HG03196 (cell line): ENCODE data around the gene NR2F6.
"Not testable (repeated sequence)": the region's sequence is repeated elsewhere in the genome, so short reads cannot be mapped to it uniquely, and the experiment has no call there.

ENCODE experiments used
- ATAC-seq: cut with Tn5 transposase; IDR thresholded peaks from one replicate; pipeline ENCODE4 v1.9.1; 2021; ENCODE audit not compliant: unreplicated experiment

The NR2F6 gene

GRCh38 chr19:17213334-17213733, 32.4 kb downstream of the NR2F6 start:
- ATAC-seq: no peak

GRCh38 chr19:17211547-17212446, 33.9 kb downstream of the NR2F6 start:
- ATAC-seq: no peak

GRCh38 chr19:17210296-17210695, 35.4 kb downstream of the NR2F6 start:
- no peak for ATAC-seq

GRCh38 chr19:17209126-17210036, 36.3 kb downstream of the NR2F6 start:
- ATAC-seq: no peak

GRCh38 chr19:17206736-17207581, 38.8 kb downstream of the NR2F6 start:
- ATAC-seq: no peak

GRCh38 chr19:17205237-17206140, 40.2 kb downstream of the NR2F6 start:
- ATAC-seq: no peak

GRCh38 chr19:17202713-17203112, 43.0 kb downstream of the NR2F6 start:
- ATAC-seq: no peak

- no peak for ATAC-seq
These were observed 43.5 kb downstream of the NR2F6 start for GRCh38 chr19:17202249-17202648.

- ATAC-seq: no peak
These were observed 45.2 kb downstream of the NR2F6 start for GRCh38 chr19:17200408-17201079.

GRCh38 chr19:17197666-17198065, 48.1 kb downstream of the NR2F6 start:
- no peak for ATAC-seq

- no peak for ATAC-seq
These were observed 49.1 kb downstream of the NR2F6 start for GRCh38 chr19:17196610-17197009.

GRCh38 chr19:17195106-17195505, 50.6 kb downstream of the NR2F6 start:
- no peak for ATAC-seq

- no peak for ATAC-seq
These were observed 51.1 kb downstream of the NR2F6 start for GRCh38 chr19:17194608-17195007.

- ATAC-seq: no peak
These were observed 53.0 kb downstream of the NR2F6 start for GRCh38 chr19:17192751-17193150.

GRCh38 chr19:17191736-17192135, 54.0 kb downstream of the NR2F6 start:
- ATAC-seq: not testable (repeated sequence)

GRCh38 chr19:17185590-17185989, 60.1 kb downstream of the NR2F6 start:
- ATAC-seq: no peak

- no peak for ATAC-seq
These were observed 61.3 kb downstream of the NR2F6 start for GRCh38 chr19:17184371-17184841.

- ATAC-seq: no peak
These were observed 61.8 kb downstream of the NR2F6 start for GRCh38 chr19:17183858-17184321.

- no peak for ATAC-seq
These were observed 62.4 kb downstream of the NR2F6 start for GRCh38 chr19:17183271-17183761.
